Stimulated activated CD4-positive, alpha-beta T cell treated with anti-CD3 and anti-CD28 coated beads, Interleukin-2, amount 100 ng/mL, for 48 hours (primary cell): ENCODE data around the gene STRN4.
"Not testable (repeated sequence)": the region's sequence is repeated elsewhere in the genome, so short reads cannot be mapped to it uniquely, and the experiment has no call there.

Source experiments
- DNase-seq, 2 donors: peaks; one replicate each; pipeline ENCODE4 v3.0.0-alpha.2; 2020

The STRN4 gene

GRCh38 chr19:46773018-46773399 lies 26.8 kb upstream of the STRN4 start:
- DNase-seq: no peak

- DNase-seq: no peak
Measured at GRCh38 chr19:46772170-46773017, 26.1 kb upstream of the STRN4 start.

GRCh38 chr19:46768746-46769145 lies 22.5 kb upstream of the STRN4 start:
- DNase-seq: not testable (repeated sequence)

- DNase-seq: peak; percentile 54 to 60
Measured at GRCh38 chr19:46766569-46767317, 20.5 kb upstream of the STRN4 start.

GRCh38 chr19:46764817-46765291 lies 18.6 kb upstream of the STRN4 start:
- no peak for DNase-seq

GRCh38 chr19:46762245-46762890 lies 16.1 kb upstream of the STRN4 start:
- DNase-seq: no peak

- DNase-seq: no peak
Measured at GRCh38 chr19:46761418-46761831, 15.2 kb upstream of the STRN4 start.

GRCh38 chr19:46760897-46761296 lies 14.6 kb upstream of the STRN4 start:
- not testable (repeated sequence) for DNase-seq

GRCh38 chr19:46760363-46760762 lies 14.1 kb upstream of the STRN4 start:
- no peak for DNase-seq

GRCh38 chr19:46759817-46760333 lies 13.6 kb upstream of the STRN4 start:
- DNase-seq: no peak

GRCh38 chr19:46759206-46759605 lies 13.0 kb upstream of the STRN4 start:
- DNase-seq: no peak

- DNase-seq: no peak
Measured at GRCh38 chr19:46756544-46756888, 10.3 kb upstream of the STRN4 start.

GRCh38 chr19:46755853-46756543 lies 9.7 kb upstream of the STRN4 start:
- DNase-seq: no peak

GRCh38 chr19:46755077-46755852 lies 9.0 kb upstream of the STRN4 start:
- no peak for DNase-seq

- peak; percentile 55 to 62 for DNase-seq
Measured at GRCh38 chr19:46753420-46754155, 7.3 kb upstream of the STRN4 start.

- peak; percentile 78 to 79 for DNase-seq
Measured at GRCh38 chr19:46748325-46749109, 2.3 kb upstream of the STRN4 start.

- peak; percentile 16 to 31 for DNase-seq
Measured at GRCh38 chr19:46745521-46746280, 549 bp downstream of the STRN4 start, which contains the start of gene FKRP. TSS of gene FKRP (plus strand) at chr19:46746057. CDS start at chr19:46755451, 9,394 bp downstream.

GRCh38 chr19:46745030-46745429 lies 1.2 kb downstream of the STRN4 start:
- DNase-seq: no peak

GRCh38 chr19:46744005-46744691 lies 2.1 kb downstream of the STRN4 start:
- DNase-seq: no peak
